ENCODE measurements around the gene FLRT2.

- TF ChIP-seq CBX5 (IDR thresholded peaks at IDR 0.05; ENCODE audit: low read depth) (no peak), ETV6 (conservative IDR thresholded peaks at IDR 0.05 in 1 of 2, IDR thresholded peaks at IDR 0.05 in 1 of 2; ENCODE audit: borderline replicate concordance in 1 of 2, low read depth in 1 of 2) (no peak), SMC3 (IDR thresholded peaks at IDR 0.05; ENCODE audit: borderline replicate concordance, low read length) (no peak), CTCF (IDR thresholded peaks at IDR 0.05 in 2 of 3, conservative IDR thresholded peaks at IDR 0.05 in 1 of 3; ENCODE audit: control insufficient read depth in 2 of 3, extremely low read depth in 1 of 3, insufficient read depth in 1 of 3, low read depth in 3 of 3, low read length in 3 of 3) (no peak), E2F4 (IDR thresholded peaks at IDR 0.05; ENCODE audit: low read depth, low read length) (no peak), ZSCAN29 (IDR thresholded peaks at IDR 0.05) (no peak), RAD21 (IDR thresholded peaks at IDR 0.05; ENCODE audit: insufficient read depth, low read depth, low read length) (no peak), ZNF622 (IDR thresholded peaks at IDR 0.05) (no peak), MLLT1 (IDR thresholded peaks at IDR 0.05) (no peak), LARP7 (IDR thresholded peaks at IDR 0.05) (no peak), MTA3 (IDR thresholded peaks at IDR 0.05; ENCODE audit: borderline replicate concordance, low read length) (no peak), POLR2AphosphoS5 (IDR thresholded peaks at IDR 0.05; ENCODE audit: low read length) (no peak)
Measured at GRCh38 chr14:85564841-85565527, 35.0 kb downstream of the FLRT2 start.

Data from GM12878 (cell line).